Osteocyte (in vitro differentiated cells): ENCODE data around the gene DNAH7. TPM values are rescaled to one million over a fixed set of nuclear protein-coding genes. Genes with fewer than 3 reads are reported as not detected.

Source experiments
- DNase-seq: peaks from one replicate; pipeline ENCODE4 v3.0.0; 2021; ENCODE audit warnings: mixed read lengths; ENCODE audit not compliant: unreplicated experiment; ENCODE audit errors: extremely low spot score
- H3K27ac Mint-ChIP-seq: one replicate; pipeline ENCODE4 v1.8.0; 2021; ENCODE audit warnings: mild to moderate bottlenecking, mixed read lengths; ENCODE audit not compliant: unreplicated experiment
- H3K27me3 Mint-ChIP-seq: one replicate; pipeline ENCODE4 v1.8.0; 2021; ENCODE audit warnings: mixed read lengths; ENCODE audit not compliant: unreplicated experiment
- H3K36me3 Mint-ChIP-seq: one replicate; pipeline ENCODE4 v1.8.0; 2021; ENCODE audit warnings: mixed read lengths; ENCODE audit not compliant: unreplicated experiment
- H3K4me1 Mint-ChIP-seq: one replicate; pipeline ENCODE4 v1.8.0; 2021; ENCODE audit warnings: mixed read lengths; ENCODE audit not compliant: unreplicated experiment
- H3K4me3 Mint-ChIP-seq: one replicate; pipeline ENCODE4 v1.8.0; 2021; ENCODE audit warnings: mild to moderate bottlenecking, moderate library complexity, mixed read lengths; ENCODE audit not compliant: unreplicated experiment
- H3K9me3 Mint-ChIP-seq: one replicate; pipeline ENCODE4 v1.8.0; 2021; ENCODE audit warnings: mixed read lengths; ENCODE audit not compliant: unreplicated experiment
- total RNA-seq: library from RNA; stranded (reverse); gene quantifications from 2 replicates; pipeline ENCODE4 v1.2.1, GENCODE V29; 2021
- TF ChIP-seq, protein P1 (sequence below): fragments of 200-600 bp; sonication (generic); IDR thresholded peaks from 2 replicates; pipeline ENCODE4 v1.5.0; 2021; ENCODE audit warnings: antibody characterized with exemption, mild to moderate bottlenecking, moderate library complexity

DNAH7 gene
- total RNA-seq, 1 donor from 2014 or later: 0.43 TPM

DNA sequence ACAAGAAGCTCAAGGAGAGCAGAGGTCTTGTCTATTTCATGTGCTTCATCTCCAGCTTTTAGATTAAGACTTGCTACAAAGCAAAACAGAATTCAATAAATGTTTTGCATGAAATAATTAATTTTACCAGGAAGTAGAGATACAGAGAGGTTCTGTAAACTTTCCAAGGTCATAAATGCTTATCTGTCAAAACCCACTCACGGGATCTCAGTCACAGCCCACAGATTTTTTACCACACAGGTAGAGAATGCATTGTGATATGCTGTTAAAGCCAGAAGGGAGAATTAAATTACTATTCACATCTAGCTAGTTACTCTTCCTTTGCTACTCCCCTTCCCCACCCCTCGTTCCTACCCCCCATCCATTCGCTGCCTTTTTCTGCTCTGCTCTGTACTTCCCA lies 205.5 kb downstream of the DNAH7 start:
- Mint-ChIP-seq H3K9me3 (no peaks in the 10 kb centered on the region), H3K4me1 (no peaks in the 10 kb centered on the region), H3K36me3 (no peaks in the 10 kb centered on the region), H3K4me3 (no peak overlapping the region), H3K27ac (no peak overlapping the region), H3K27me3 (peaks cover 66% of the 10 kb centered on the region)
- TF ChIP-seq, protein P1, sequence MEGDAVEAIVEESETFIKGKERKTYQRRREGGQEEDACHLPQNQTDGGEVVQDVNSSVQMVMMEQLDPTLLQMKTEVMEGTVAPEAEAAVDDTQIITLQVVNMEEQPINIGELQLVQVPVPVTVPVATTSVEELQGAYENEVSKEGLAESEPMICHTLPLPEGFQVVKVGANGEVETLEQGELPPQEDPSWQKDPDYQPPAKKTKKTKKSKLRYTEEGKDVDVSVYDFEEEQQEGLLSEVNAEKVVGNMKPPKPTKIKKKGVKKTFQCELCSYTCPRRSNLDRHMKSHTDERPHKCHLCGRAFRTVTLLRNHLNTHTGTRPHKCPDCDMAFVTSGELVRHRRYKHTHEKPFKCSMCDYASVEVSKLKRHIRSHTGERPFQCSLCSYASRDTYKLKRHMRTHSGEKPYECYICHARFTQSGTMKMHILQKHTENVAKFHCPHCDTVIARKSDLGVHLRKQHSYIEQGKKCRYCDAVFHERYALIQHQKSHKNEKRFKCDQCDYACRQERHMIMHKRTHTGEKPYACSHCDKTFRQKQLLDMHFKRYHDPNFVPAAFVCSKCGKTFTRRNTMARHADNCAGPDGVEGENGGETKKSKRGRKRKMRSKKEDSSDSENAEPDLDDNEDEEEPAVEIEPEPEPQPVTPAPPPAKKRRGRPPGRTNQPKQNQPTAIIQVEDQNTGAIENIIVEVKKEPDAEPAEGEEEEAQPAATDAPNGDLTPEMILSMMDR: no peak
- DNase-seq: no peak

DNA sequence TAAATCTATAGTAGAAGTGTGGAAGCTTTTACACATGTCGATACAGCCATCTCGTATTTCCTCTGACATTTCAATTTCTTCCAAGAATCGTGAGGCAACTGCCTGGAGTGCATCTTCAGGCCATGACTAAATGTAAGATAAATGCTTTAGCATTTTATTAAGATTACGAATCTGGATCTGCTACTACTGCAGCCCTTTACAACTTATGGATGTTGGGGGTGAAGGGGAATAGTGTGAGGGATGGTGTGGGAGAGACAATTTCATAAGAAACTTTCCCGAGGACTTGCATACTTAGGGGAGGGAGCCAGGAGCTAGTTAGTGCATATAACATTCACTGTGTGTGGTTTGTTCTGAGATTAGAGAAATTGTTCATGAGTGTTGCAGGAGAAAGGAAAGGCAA lies 206.8 kb downstream of the DNAH7 start:
- Mint-ChIP-seq H3K4me1 (no peaks in the 10 kb centered on the region), H3K4me3 (no peak overlapping the region), H3K27me3 (peaks cover 67% of the 10 kb centered on the region), H3K36me3 (no peaks in the 10 kb centered on the region), H3K27ac (no peak overlapping the region), H3K9me3 (no peaks in the 10 kb centered on the region)
- TF ChIP-seq, protein P1: no peak
- DNase-seq: no peak

DNA sequence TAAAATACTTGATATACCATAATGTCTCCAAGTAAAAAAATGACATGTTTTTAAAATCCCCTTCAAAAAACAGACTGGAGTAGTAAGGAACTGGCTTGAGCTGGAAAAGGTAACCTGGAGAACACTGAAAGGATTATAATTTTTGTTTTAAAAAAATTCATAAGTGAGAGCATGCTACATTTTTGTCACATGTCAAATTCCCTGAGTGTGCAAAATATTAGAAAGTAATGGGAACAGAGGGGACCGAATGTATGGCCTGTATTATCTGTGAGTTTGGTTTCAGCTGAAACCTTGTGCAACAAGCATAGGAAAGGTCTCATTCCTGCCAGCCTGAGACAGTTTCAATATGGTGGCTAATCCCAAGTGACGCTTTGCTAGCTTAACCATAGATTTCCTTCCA lies 209.1 kb downstream of the DNAH7 start:
- DNase-seq: no peak
- H3K27me3 Mint-ChIP-seq: peaks cover 61% of the 10 kb centered on the region
- H3K9me3 Mint-ChIP-seq: no peaks in the 10 kb centered on the region
- H3K27ac Mint-ChIP-seq: no peak overlapping the region
- no peaks in the 10 kb centered on the region for H3K36me3 Mint-ChIP-seq
- no peaks in the 10 kb centered on the region for H3K4me1 Mint-ChIP-seq
- no peak overlapping the region for H3K4me3 Mint-ChIP-seq
- TF ChIP-seq, protein P1: no peak

DNA sequence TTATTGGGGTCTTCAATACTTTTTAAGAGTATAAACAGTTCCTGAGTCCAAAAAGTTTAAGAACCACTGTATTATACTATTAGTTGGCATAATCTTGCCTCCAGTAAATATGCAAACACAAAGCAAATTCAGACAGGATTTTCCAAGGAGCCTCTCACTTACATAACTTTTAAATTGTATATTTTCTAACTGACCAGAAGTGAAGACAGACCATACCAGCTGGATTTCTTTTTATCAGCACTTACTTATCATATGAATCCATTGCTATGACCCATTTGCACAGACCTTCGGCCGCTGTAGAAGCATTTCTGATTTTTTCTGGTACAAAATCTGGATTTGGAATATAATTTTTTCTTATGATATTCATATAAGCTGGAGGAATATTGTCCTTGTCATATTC lies 211.5 kb downstream of the DNAH7 start:
- DNase-seq: no peak
- Mint-ChIP-seq H3K36me3 (no peaks in the 10 kb centered on the region), H3K9me3 (no peaks in the 10 kb centered on the region), H3K27ac (no peak overlapping the region), H3K4me3 (no peak overlapping the region), H3K27me3 (peaks cover 57% of the 10 kb centered on the region), H3K4me1 (no peaks in the 10 kb centered on the region)
- TF ChIP-seq, protein P1: no peak

DNA sequence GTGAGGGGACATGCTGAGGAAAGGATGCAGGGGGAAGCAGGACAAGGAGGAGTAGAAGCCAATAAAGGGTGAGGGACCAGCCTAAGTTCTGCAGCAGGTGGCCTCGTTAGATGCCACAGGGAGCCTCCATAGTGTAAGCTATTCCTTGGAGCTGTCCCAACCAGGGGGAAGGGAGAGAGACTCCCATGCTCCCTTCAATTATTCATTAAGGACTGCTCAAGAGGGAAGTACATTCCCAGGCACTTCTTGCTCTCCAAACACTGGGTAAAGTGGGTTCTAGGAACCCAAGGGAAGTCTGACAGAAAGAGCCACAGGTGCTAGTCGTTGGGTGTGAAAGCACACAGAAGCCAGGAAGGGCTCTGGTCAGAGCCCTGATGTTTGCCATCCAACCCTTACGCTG lies 217.9 kb downstream of the DNAH7 start:
- H3K4me3 Mint-ChIP-seq: no peak overlapping the region
- H3K36me3 Mint-ChIP-seq: no peaks in the 10 kb centered on the region
- no peaks in the 10 kb centered on the region for H3K4me1 Mint-ChIP-seq
- DNase-seq: no peak
- H3K9me3 Mint-ChIP-seq: no peaks in the 10 kb centered on the region
- no peak overlapping the region for H3K27ac Mint-ChIP-seq
- H3K27me3 Mint-ChIP-seq: peaks cover 37% of the 10 kb centered on the region
- TF ChIP-seq, protein P1: no peak
